Measurements from ENCODE around the gene PRDM15. TPM values are rescaled to one million over a fixed set of nuclear protein-coding genes. Genes with fewer than 3 reads are reported as not detected.

Gene PRDM15
- total RNA-seq, 1 donor = 7.2 TPM

DNA sequence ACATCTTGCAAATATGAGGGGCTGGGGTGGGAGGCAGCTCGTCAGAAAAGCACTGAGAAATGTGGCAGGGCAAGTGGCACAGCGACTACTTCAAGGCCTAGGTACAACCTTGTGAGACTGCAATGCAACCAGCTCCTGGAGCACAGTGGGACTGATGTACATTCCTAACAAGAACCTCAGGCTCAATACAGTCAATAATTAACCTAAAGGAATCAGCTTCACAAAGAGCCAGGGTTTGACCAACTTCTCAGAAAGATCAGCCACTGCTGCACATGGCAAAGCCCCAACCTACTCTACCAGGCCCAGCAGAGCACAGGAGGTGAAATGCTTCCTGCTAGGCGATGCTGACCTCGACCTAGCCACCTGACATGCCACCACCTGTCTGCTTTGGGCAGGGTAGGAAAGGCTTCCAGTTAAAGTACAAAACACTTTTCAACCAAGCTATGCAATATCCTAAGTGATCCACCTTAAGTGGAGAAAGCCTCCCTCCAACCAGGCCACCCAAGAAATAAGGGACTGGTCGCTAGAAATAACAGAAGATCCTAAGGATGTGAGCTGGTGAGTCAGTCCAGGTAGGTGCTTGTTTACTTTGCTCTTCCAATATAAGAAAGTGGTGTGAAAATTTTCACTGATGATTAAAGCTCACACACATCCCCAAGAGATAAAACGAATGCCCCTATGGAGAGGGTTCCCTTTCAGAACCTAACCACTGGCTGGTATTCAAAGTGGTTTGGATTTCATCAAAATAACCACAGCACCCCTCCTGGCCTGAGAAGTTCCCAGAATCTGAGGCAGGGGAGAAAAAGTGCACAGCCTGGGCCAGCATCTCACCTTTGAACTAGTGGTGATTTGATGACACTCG is 114.4 kb downstream of the PRDM15 start:
- H3K4me1 ChIP-seq (ENCODE audit: insufficient read depth, low read length) = peaks cover 34% of the 10 kb centered on the region
- no peaks in the 10 kb centered on the region for H3K79me2 ChIP-seq (ENCODE audit: insufficient read depth, low read length)
- no peaks in the 10 kb centered on the region for H3K36me3 ChIP-seq (ENCODE audit: insufficient read depth, low read length)
- peaks cover 51% of the 10 kb centered on the region for H3K27me3 ChIP-seq (ENCODE audit: insufficient read depth, low read length)
- peak; percentile 68 for DNase-seq (ENCODE audit: insufficient read length, low spot score, missing footprints)
- no peak overlapping the region for H3K4me2 ChIP-seq (ENCODE audit: insufficient read depth, low read length)
- H2AFZ ChIP-seq (ENCODE audit: low read length) = no peak overlapping the region
- no peaks in the 10 kb centered on the region for H4K20me1 ChIP-seq (ENCODE audit: insufficient read depth, low read length)
- no peak overlapping the region for H3K4me3 ChIP-seq (ENCODE audit: insufficient read depth, low read length)
- H3K9me3 ChIP-seq (ENCODE audit: low read depth, low read length) = no peaks in the 10 kb centered on the region
- TF ChIP-seq, protein P1, sequence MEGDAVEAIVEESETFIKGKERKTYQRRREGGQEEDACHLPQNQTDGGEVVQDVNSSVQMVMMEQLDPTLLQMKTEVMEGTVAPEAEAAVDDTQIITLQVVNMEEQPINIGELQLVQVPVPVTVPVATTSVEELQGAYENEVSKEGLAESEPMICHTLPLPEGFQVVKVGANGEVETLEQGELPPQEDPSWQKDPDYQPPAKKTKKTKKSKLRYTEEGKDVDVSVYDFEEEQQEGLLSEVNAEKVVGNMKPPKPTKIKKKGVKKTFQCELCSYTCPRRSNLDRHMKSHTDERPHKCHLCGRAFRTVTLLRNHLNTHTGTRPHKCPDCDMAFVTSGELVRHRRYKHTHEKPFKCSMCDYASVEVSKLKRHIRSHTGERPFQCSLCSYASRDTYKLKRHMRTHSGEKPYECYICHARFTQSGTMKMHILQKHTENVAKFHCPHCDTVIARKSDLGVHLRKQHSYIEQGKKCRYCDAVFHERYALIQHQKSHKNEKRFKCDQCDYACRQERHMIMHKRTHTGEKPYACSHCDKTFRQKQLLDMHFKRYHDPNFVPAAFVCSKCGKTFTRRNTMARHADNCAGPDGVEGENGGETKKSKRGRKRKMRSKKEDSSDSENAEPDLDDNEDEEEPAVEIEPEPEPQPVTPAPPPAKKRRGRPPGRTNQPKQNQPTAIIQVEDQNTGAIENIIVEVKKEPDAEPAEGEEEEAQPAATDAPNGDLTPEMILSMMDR (IDR thresholded peaks at IDR 0.05; ENCODE audit: extremely low read depth, low read depth, low read length) = no peak
- no peak overlapping the region for H3K27ac ChIP-seq (ENCODE audit: low read depth, low read length)

DNA sequence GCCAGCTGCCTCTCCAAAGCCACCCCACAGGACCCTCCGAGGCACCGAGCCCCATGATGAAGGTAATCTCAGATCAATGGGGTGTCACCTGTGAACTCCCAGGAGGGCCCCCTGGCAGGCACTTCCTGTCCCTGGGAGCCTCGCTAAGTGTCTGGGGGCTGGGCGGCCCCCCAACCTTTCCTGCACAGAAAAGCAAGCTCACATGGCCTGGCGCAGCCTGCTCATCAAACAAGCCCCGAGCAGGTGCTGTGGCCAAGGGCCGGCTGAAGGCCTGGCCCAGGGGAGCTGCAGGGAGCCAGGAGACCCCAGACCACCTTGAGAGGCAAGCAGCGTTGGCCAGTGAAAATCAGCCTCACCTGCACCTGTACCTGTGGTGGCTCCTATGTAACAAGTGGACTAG is 115.1 kb downstream of the PRDM15 start:
- Histone ChIP-seq H2AFZ (ENCODE audit: low read length) (no peak overlapping the region), H3K9me3 (ENCODE audit: low read depth, low read length) (no peaks in the 10 kb centered on the region), H3K4me3 (ENCODE audit: insufficient read depth, low read length) (no peak overlapping the region), H3K79me2 (ENCODE audit: insufficient read depth, low read length) (no peaks in the 10 kb centered on the region), H3K4me2 (ENCODE audit: insufficient read depth, low read length) (no peak overlapping the region), H3K36me3 (ENCODE audit: insufficient read depth, low read length) (no peaks in the 10 kb centered on the region), H3K27ac (ENCODE audit: low read depth, low read length) (no peak overlapping the region), H3K27me3 (ENCODE audit: insufficient read depth, low read length) (peaks cover 49% of the 10 kb centered on the region), H3K4me1 (ENCODE audit: insufficient read depth, low read length) (peaks cover 34% of the 10 kb centered on the region), H4K20me1 (ENCODE audit: insufficient read depth, low read length) (no peaks in the 10 kb centered on the region)
- no peak for DNase-seq (ENCODE audit: insufficient read length, low spot score, missing footprints)
- TF ChIP-seq, protein P1 (IDR thresholded peaks at IDR 0.05; ENCODE audit: extremely low read depth, low read depth, low read length) = no peak

DNA sequence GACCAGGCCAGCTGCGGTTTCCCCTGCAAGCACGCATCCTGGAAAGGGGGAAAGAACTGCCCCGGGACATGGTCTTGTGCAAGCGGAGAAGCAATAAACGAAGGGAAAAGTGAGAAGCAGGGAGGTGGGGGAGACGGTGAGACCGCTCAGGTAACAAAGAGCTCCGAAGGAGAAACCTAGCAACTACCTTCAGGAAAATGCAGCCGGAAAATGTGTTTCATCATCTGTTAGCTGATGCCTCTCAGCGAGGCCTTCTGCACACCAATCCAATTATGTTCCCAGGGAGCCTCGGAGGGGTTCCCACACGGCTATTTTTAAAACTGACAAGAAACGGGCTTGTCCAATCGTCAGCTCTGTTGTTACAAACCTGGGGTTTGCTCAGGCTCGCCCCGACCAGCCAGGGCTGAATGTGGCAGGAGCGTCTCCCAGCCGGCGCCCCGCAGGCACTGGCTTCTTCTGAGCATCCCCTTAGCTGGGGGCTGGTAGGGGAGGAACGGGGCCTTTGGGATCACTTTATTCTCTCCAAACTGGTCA is 115.7 kb downstream of the PRDM15 start:
- Histone ChIP-seq H3K4me3 (ENCODE audit: insufficient read depth, low read length) (no peak overlapping the region), H4K20me1 (ENCODE audit: insufficient read depth, low read length) (no peaks in the 10 kb centered on the region), H3K27me3 (ENCODE audit: insufficient read depth, low read length) (peaks cover 46% of the 10 kb centered on the region), H3K9me3 (ENCODE audit: low read depth, low read length) (no peaks in the 10 kb centered on the region), H3K79me2 (ENCODE audit: insufficient read depth, low read length) (no peaks in the 10 kb centered on the region), H3K4me1 (ENCODE audit: insufficient read depth, low read length) (peaks cover 30% of the 10 kb centered on the region), H3K27ac (ENCODE audit: low read depth, low read length) (no peak overlapping the region), H3K36me3 (ENCODE audit: insufficient read depth, low read length) (no peaks in the 10 kb centered on the region), H3K4me2 (ENCODE audit: insufficient read depth, low read length) (no peak overlapping the region), H2AFZ (ENCODE audit: low read length) (no peak overlapping the region)
- DNase-seq (ENCODE audit: insufficient read length, low spot score, missing footprints) = peak; percentile 83
- TF ChIP-seq, protein P1 (IDR thresholded peaks at IDR 0.05; ENCODE audit: extremely low read depth, low read depth, low read length) = no peak

- Histone ChIP-seq H3K36me3 (ENCODE audit: insufficient read depth, low read length) (no peaks in the 10 kb centered on the region), H3K4me3 (ENCODE audit: insufficient read depth, low read length) (no peak overlapping the region), H3K79me2 (ENCODE audit: insufficient read depth, low read length) (no peaks in the 10 kb centered on the region), H4K20me1 (ENCODE audit: insufficient read depth, low read length) (no peaks in the 10 kb centered on the region), H3K9me3 (ENCODE audit: low read depth, low read length) (no peaks in the 10 kb centered on the region), H3K4me1 (ENCODE audit: insufficient read depth, low read length) (peaks cover 23% of the 10 kb centered on the region), H2AFZ (ENCODE audit: low read length) (no peak overlapping the region), H3K4me2 (ENCODE audit: insufficient read depth, low read length) (no peak overlapping the region), H3K27ac (ENCODE audit: low read depth, low read length) (no peak overlapping the region), H3K27me3 (ENCODE audit: insufficient read depth, low read length) (peaks cover 43% of the 10 kb centered on the region)
- TF ChIP-seq, protein P1 (IDR thresholded peaks at IDR 0.05; ENCODE audit: extremely low read depth, low read depth, low read length) = no peak
- peak; percentile 8 for DNase-seq (ENCODE audit: insufficient read length, low spot score, missing footprints)
Observed at GRCh38 chr21:41762753-41763152, 116.4 kb downstream of the PRDM15 start.
